Measurements from ENCODE around the gene PCNX2. TPM values are rescaled to one million over a fixed set of nuclear protein-coding genes. Genes with fewer than 3 reads are reported as not detected.

Gene PCNX2
- total and polyA plus RNA-seq, 10 of the 15 experiments (the other 5 are each of a cell fraction or from before 2014, with no cell fraction given): 2.1 to 16.4 (median 8.1) TPM

- Histone ChIP-seq H3K9ac (ENCODE audit: control insufficient read depth, insufficient read depth, low read length) (no peak overlapping the region), H3K36me3 (ENCODE audit: control insufficient read depth in 2 of 2, insufficient read depth in 2 of 2, low read length in 1 of 2) (no peaks in the 10 kb centered on the region), H3K4me2 (ENCODE audit: control insufficient read depth, insufficient read depth) (no peak overlapping the region), H3K4me3 (no peak overlapping the region), H3K27ac (ENCODE audit: control insufficient read depth, insufficient read depth) (no peak overlapping the region), H4K20me1 (ENCODE audit: control insufficient read depth, insufficient read depth) (no peaks in the 10 kb centered on the region), H3K4me1 (ENCODE audit: control insufficient read depth, insufficient read depth, low read length) (peaks cover 13% of the 10 kb centered on the region), H2AFZ (ENCODE audit: control insufficient read depth, low read depth, low read length) (no peak overlapping the region), H3K79me2 (ENCODE audit: control insufficient read depth, insufficient read depth, low read length) (no peaks in the 10 kb centered on the region), H3K9me3 (replicated peaks; ENCODE audit: control insufficient read depth, insufficient read depth, low read length) (no peaks in the 10 kb centered on the region; the same call in 2 of the 3 replicates), H3K27me3 (replicated peaks in 1 of 2; ENCODE audit: control insufficient read depth in 2 of 2, insufficient read depth in 2 of 2, low read length in 1 of 2) (no peaks in the 10 kb centered on the region)
- intact Hi-C loops (cut with micrococcal nuclease; ENCODE audit: unreplicated experiment): no loop called here
- ChIA-PET CTCF (no interaction called here), POLR2A (no interaction called here), SMC1A (ENCODE audit: uncharacterized antibody, unreplicated experiment) (interaction anchor here (1.0 kb wide), 1 partner anchor 10 kb away, joined by 3 read pairs; no protein-coding TSS in a partner anchor), RAD21 (ENCODE audit: unreplicated experiment) (no interaction called here)
- FAIRE-seq: no peak
- BruUV-seq (replicated peaks): no TSS peak
- no peak for ATAC-seq
- no peak for DNase-seq (ENCODE audit: low read depth, low spot score)
- TF ChIP-seq SRF (IDR thresholded peaks at IDR 0.05; ENCODE audit: low read depth in 2 of 2, low read length in 2 of 2) (no peak), ZNF274 (IDR thresholded peaks at IDR 0.05; ENCODE audit: insufficient read depth, insufficient read length) (no peak), ZNF24 (IDR thresholded peaks at IDR 0.05) (no peak), PBX3 (IDR thresholded peaks at IDR 0.05; ENCODE audit: insufficient replicate concordance, low read depth, low read length) (no peak), CHD4 (IDR thresholded peaks at IDR 0.05) (no peak), PML (IDR thresholded peaks at IDR 0.05; ENCODE audit: low read length) (no peak)
- 92% methylated on average over 1 of the region's 1 CpG for WGBS (ENCODE audit: insufficient coverage, insufficient replicate concordance, low lambda C conversion rate, missing lambda C conversion rate)
- in situ Hi-C loops (cut with MboI): no loop called here
Measured at GRCh38 chr1:233278631-233279030, 16.9 kb downstream of the PCNX2 start.

Data from GM12878 (cell line).